Astrocyte (in vitro differentiated cells and primary cell): Measurements from ENCODE around the gene TNNI3. TPM values are rescaled to one million over a fixed set of nuclear protein-coding genes. Genes with fewer than 3 reads are reported as not detected.
"Not testable (repeated sequence)": the region's sequence is repeated elsewhere in the genome, so short reads cannot be mapped to it uniquely, and the experiment has no call there.

Source experiments
- DNase-seq: peaks from one replicate; pipeline ENCODE4 v3.0.0-alpha.2; 2010; ENCODE audit warnings: low read depth
- FAIRE-seq: peaks from 2 replicates; lab custom pipeline; 2011; peaks lifted over from hg19 to GRCh38; lab: Jason Lieb, UNC
- H2AFZ ChIP-seq: 2 replicates; pipeline ENCODE4 v1.6.0; 2012; ENCODE audit warnings: low read depth, low read length, inconsistent platforms
- H3K27ac ChIP-seq: 2 replicates; pipeline ENCODE4 v1.5.1; 2011; ENCODE audit warnings: low read depth, low read length, inconsistent platforms
- H3K27me3 ChIP-seq: 2 replicates; pipeline ENCODE4 v1.6.0; 2011; ENCODE audit warnings: low read length, inconsistent platforms; ENCODE audit not compliant: insufficient read depth
- H3K36me3 ChIP-seq: 2 replicates; pipeline ENCODE4 v1.5.1; 2011; ENCODE audit warnings: low read length, inconsistent platforms; ENCODE audit not compliant: insufficient read depth
- H3K4me1 ChIP-seq: 2 replicates; pipeline ENCODE4 v1.5.1; 2011; ENCODE audit warnings: low read length, inconsistent platforms; ENCODE audit not compliant: insufficient read depth
- H3K4me2 ChIP-seq: 2 replicates; pipeline ENCODE4 v1.6.0; 2012; ENCODE audit warnings: low read length, inconsistent platforms
- H3K4me3 ChIP-seq: 2 replicates; pipeline ENCODE4 v1.5.1; 2011; ENCODE audit warnings: low read depth, mild to moderate bottlenecking, low read length, inconsistent platforms; ENCODE audit not compliant: insufficient read depth
- H3K79me2 ChIP-seq: 2 replicates; pipeline ENCODE4 v1.6.0; 2012; ENCODE audit warnings: mild to moderate bottlenecking, low read length, inconsistent platforms; ENCODE audit not compliant: insufficient read depth
- H3K9ac ChIP-seq: 2 replicates; pipeline ENCODE4 v1.6.0; 2012; ENCODE audit warnings: mild to moderate bottlenecking, low read length, inconsistent platforms
- H3K9me3 ChIP-seq: 2 replicates; pipeline ENCODE4 v1.5.1; 2012; ENCODE audit warnings: low read depth, mild to moderate bottlenecking, low read length, inconsistent platforms; ENCODE audit not compliant: insufficient read depth
- H4K20me1 ChIP-seq: 2 replicates; pipeline ENCODE4 v1.6.0; 2012; ENCODE audit warnings: low read length, inconsistent platforms; ENCODE audit not compliant: insufficient read depth
- H3K27ac Mint-ChIP-seq: one replicate; pipeline ENCODE4 v1.8.0; 2021; ENCODE audit warnings: mild to moderate bottlenecking, mixed read lengths; ENCODE audit not compliant: unreplicated experiment
- H3K27me3 Mint-ChIP-seq: one replicate; pipeline ENCODE4 v1.8.0; 2021; ENCODE audit warnings: low read depth, mixed read lengths; ENCODE audit not compliant: unreplicated experiment
- H3K36me3 Mint-ChIP-seq: one replicate; pipeline ENCODE4 v1.8.0; 2021; ENCODE audit warnings: low read depth, mixed read lengths; ENCODE audit not compliant: unreplicated experiment
- H3K4me1 Mint-ChIP-seq: one replicate; pipeline ENCODE4 v1.8.0; 2021; ENCODE audit warnings: low read depth, mixed read lengths; ENCODE audit not compliant: unreplicated experiment
- H3K4me3 Mint-ChIP-seq: one replicate; pipeline ENCODE4 v1.8.0; 2021; ENCODE audit warnings: mild to moderate bottlenecking, moderate library complexity, mixed read lengths; ENCODE audit not compliant: unreplicated experiment
- H3K9me3 Mint-ChIP-seq: one replicate; pipeline ENCODE4 v1.8.0; 2021; ENCODE audit warnings: mild to moderate bottlenecking, mixed read lengths; ENCODE audit not compliant: unreplicated experiment
- CTCF ChIP-seq: IDR thresholded peaks from 2 replicates; pipeline ENCODE4 v1.5.1; 2011; ENCODE audit warnings: low read depth, mild to moderate bottlenecking, inconsistent platforms, low read length, moderate library complexity; ENCODE audit not compliant: insufficient read depth
- EZH2 ChIP-seq: IDR thresholded peaks from 2 replicates; pipeline ENCODE4 v1.6.1; 2012; ENCODE audit warnings: mild to moderate bottlenecking, low read length, inconsistent platforms; ENCODE audit not compliant: insufficient read depth
- total RNA-seq: library from RNA; stranded (reverse); gene quantifications from 2 replicates; pipeline ENCODE4 v1.2.1, GENCODE V29; 2021

The TNNI3 gene
- total RNA-seq, 1 donor from 2014 or later = not detected

DNA sequence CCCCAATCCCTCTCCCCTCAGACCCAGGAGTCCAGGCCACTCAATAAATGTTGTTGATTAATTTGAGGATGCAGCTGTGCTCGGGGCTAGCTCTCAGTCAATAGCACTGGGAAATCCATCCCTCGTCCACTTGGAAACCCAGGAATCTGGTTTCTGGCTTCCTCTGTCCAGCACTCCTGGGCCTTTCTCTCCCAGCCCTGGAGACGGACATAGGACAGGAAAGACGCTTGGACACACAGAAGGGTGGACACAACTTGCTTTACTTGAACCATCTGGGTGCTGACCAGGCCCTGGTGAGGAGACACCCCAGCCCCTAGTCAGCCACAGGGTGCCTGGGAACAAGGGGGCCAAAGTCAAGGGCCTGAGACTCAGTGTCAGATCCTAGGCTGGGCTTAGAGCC lies 891 bp upstream of the TNNI3 start:
- Mint-ChIP-seq H3K27me3 (peaks cover 33% of the 10 kb centered on the region), H3K4me1 (peaks cover 3% of the 10 kb centered on the region), H3K36me3 (no peaks in the 10 kb centered on the region), H3K9me3 (peaks cover 2% of the 10 kb centered on the region), H3K4me3 (peak overlapping the region; percentile 20), H3K27ac (no peak overlapping the region)
- peaks cover 16% of the 10 kb centered on the region for H3K27me3 ChIP-seq
- no peaks in the 10 kb centered on the region for H3K79me2 ChIP-seq
- no peaks in the 10 kb centered on the region for H3K9me3 ChIP-seq
- no peak overlapping the region for H3K27ac ChIP-seq
- no peak for FAIRE-seq
- H3K4me3 ChIP-seq = no peak overlapping the region
- H4K20me1 ChIP-seq = no peaks in the 10 kb centered on the region
- no peaks in the 10 kb centered on the region for H3K36me3 ChIP-seq
- H3K4me2 ChIP-seq = no peak overlapping the region
- no peak overlapping the region for H3K9ac ChIP-seq
- H3K4me1 ChIP-seq = peaks cover 6% of the 10 kb centered on the region
- no peak overlapping the region for H2AFZ ChIP-seq
- no peak for TF ChIP-seq CTCF
- TF ChIP-seq EZH2 = no peak
- DNase-seq = no peak

GRCh38 chr19:55156202-55157063 lies 1.1 kb downstream of the TNNI3 start:
- H3K4me1 Mint-ChIP-seq = peaks cover 3% of the 10 kb centered on the region
- H3K9me3 Mint-ChIP-seq = peaks cover 2% of the 10 kb centered on the region
- FAIRE-seq (no peak), DNase-seq (no peak)
- peak overlapping the region; percentile 17 for H3K4me2 ChIP-seq
- no peaks in the 10 kb centered on the region for H3K36me3 Mint-ChIP-seq
- H3K27ac ChIP-seq = no peak overlapping the region
- peaks cover 33% of the 10 kb centered on the region for H3K27me3 Mint-ChIP-seq
- no peak overlapping the region for H3K4me3 ChIP-seq
- H3K27me3 ChIP-seq = peaks cover 4% of the 10 kb centered on the region
- no peaks in the 10 kb centered on the region for H3K9me3 ChIP-seq
- H3K27ac Mint-ChIP-seq = no peak overlapping the region
- no peaks in the 10 kb centered on the region for H3K36me3 ChIP-seq
- H3K9ac ChIP-seq = no peak overlapping the region
- peaks cover 6% of the 10 kb centered on the region for H3K4me1 ChIP-seq
- H3K4me3 Mint-ChIP-seq = no peak overlapping the region
- no peak overlapping the region for H2AFZ ChIP-seq
- TF ChIP-seq CTCF (no peak), EZH2 (no peak)
- H3K79me2 ChIP-seq = no peaks in the 10 kb centered on the region
- no peaks in the 10 kb centered on the region for H4K20me1 ChIP-seq

GRCh38 chr19:55155784-55156183 lies 1.7 kb downstream of the TNNI3 start:
- H3K27me3 Mint-ChIP-seq = peaks cover 33% of the 10 kb centered on the region
- H3K4me2 ChIP-seq = peak overlapping the region; percentile 17
- not testable (repeated sequence) for FAIRE-seq

More at GRCh38 chr19:55155784-55156183, 1.7 kb downstream of the TNNI3 start:
- DNase-seq, H3K27ac Mint-ChIP-seq, H3K4me1 Mint-ChIP-seq, H3K79me2 ChIP-seq, H3K4me3 Mint-ChIP-seq, H3K9me3 ChIP-seq, H3K4me1 ChIP-seq, H3K9ac ChIP-seq, H3K36me3 Mint-ChIP-seq, H4K20me1 ChIP-seq, H3K4me3 ChIP-seq, H3K36me3 ChIP-seq, H3K27ac ChIP-seq, H2AFZ ChIP-seq, H3K27me3 ChIP-seq, H3K9me3 Mint-ChIP-seq: not testable (repeated sequence)
